Endothelial cell of umbilical vein (primary cell): ENCODE data around the gene THNSL1. TPM values are rescaled to one million over a fixed set of nuclear protein-coding genes. Genes with fewer than 3 reads are reported as not detected.

Experiments used
- BruUV-seq: library from RNA; stranded (reverse); fragments of 400-500 nt; replicated peaks from 2 replicates; lab custom pipeline; 2021; lab: Mats Ljungman, UMichigan
- CTCF ChIA-PET: fragments of 300-600, 350-600 bp; sonication (Branson Sonifier 250); formaldehyde crosslinking; loops from one replicate; lab custom pipeline; 2021; ENCODE audit warnings: antibody characterized with exemption, inconsistent platforms; lab: Charles Lee
- POLR2A ChIA-PET: fragments of 300-600, 350-600 bp; sonication (Branson Sonifier 250); formaldehyde crosslinking; loops from one replicate; lab custom pipeline; 2021; ENCODE audit warnings: antibody characterized with exemption, inconsistent platforms; lab: Charles Lee
- DNase-seq: peaks from one replicate; pipeline ENCODE4 v3.0.0-alpha.2; 2011; ENCODE audit warnings: low read depth, low spot score
- FAIRE-seq: peaks from 2 replicates; lab custom pipeline; 2011; peaks lifted over from hg19 to GRCh38; lab: Jason Lieb, UNC
- H2AFZ ChIP-seq: 2 replicates; pipeline ENCODE4 v1.6.0; 2012; ENCODE audit warnings: low read depth, low read length, control low read depth, inconsistent platforms
- H3K27ac ChIP-seq: 2 replicates; pipeline ENCODE4 v1.5.1; 2011; ENCODE audit warnings: low read depth, mild to moderate bottlenecking, control low read depth, low read length, moderate library complexity; ENCODE audit not compliant: insufficient read depth
- H3K27me3 ChIP-seq, 2 experiments: 2 replicates each; pipeline versions ENCODE4 v1.6.0 to v1.6.1; 2011; ENCODE audit warnings: low read length in 2 of 2, mixed read lengths in 1 of 2; ENCODE audit not compliant: control insufficient read depth in 2 of 2, insufficient read depth in 2 of 2
- H3K36me3 ChIP-seq, 2 experiments: 2 replicates in 1 of 2; 3 replicates in 1 of 2; pipeline ENCODE4 v1.5.1; 2011; ENCODE audit warnings: low read length in 2 of 2, mild to moderate bottlenecking in 1 of 2, moderate library complexity in 1 of 2; ENCODE audit not compliant: control insufficient read depth in 2 of 2, insufficient read depth in 2 of 2; ENCODE audit errors: extremely low read depth in 1 of 2
- H3K4me1 ChIP-seq: 3 replicates; pipeline ENCODE4 v1.5.1; 2011; ENCODE audit warnings: mild to moderate bottlenecking, low read length; ENCODE audit not compliant: control insufficient read depth, insufficient read depth; ENCODE audit errors: extremely low read depth
- H3K4me2 ChIP-seq: 2 replicates; pipeline ENCODE4 v1.6.1; 2011; ENCODE audit warnings: low read length, control low read depth, mixed read lengths; ENCODE audit not compliant: insufficient read depth
- H3K4me3 ChIP-seq, 3 experiments: fragments of 200-600 bp in 1 of 3; sonication (generic), shearing (Covaris generic) in 1 of 3; replicated peaks in 1 of 3; 2 replicates each; pipeline ENCODE4 v1.5.1; 2011 to 2016; ENCODE audit warnings: control low read depth in 3 of 3, low read length in 3 of 3, mild to moderate bottlenecking in 2 of 3, inconsistent platforms in 1 of 3, low read depth in 1 of 3, moderate library complexity in 1 of 3; ENCODE audit not compliant: insufficient read depth in 1 of 3
- H3K79me2 ChIP-seq: 2 replicates; pipeline ENCODE4 v1.6.0; 2012; ENCODE audit warnings: low read length, inconsistent platforms; ENCODE audit not compliant: control insufficient read depth, insufficient read depth
- H3K9ac ChIP-seq: replicated peaks from 2 replicates; pipeline ENCODE3; 2011; ENCODE audit warnings: low read length, control low read depth; ENCODE audit not compliant: insufficient read depth; ENCODE audit errors: extremely low read depth
- H3K9me1 ChIP-seq: replicated peaks from 3 replicates; pipeline ENCODE4 v1.6.0; 2011; ENCODE audit warnings: mild to moderate bottlenecking, low read length; ENCODE audit not compliant: control insufficient read depth, insufficient read depth; ENCODE audit errors: extremely low read depth
- H3K9me3 ChIP-seq: replicated peaks from 2 replicates; pipeline ENCODE4 v1.5.1; 2012; ENCODE audit warnings: low read length, inconsistent platforms; ENCODE audit not compliant: control insufficient read depth, insufficient read depth
- H4K20me1 ChIP-seq: replicated peaks from 2 replicates; pipeline ENCODE3; 2011; ENCODE audit warnings: mild to moderate bottlenecking, low read length; ENCODE audit not compliant: control insufficient read depth, insufficient read depth; ENCODE audit errors: extremely low read depth
- FOS ChIP-seq: IDR thresholded peaks from 2 replicates; pipeline ENCODE4 v1.6.1; 2011; ENCODE audit warnings: mild to moderate bottlenecking, low read length, moderate library complexity, borderline replicate concordance; ENCODE audit not compliant: insufficient read depth
- MYC ChIP-seq: IDR thresholded peaks from one replicate; pipeline ENCODE4 v1.6.1; 2011; ENCODE audit warnings: mild to moderate bottlenecking, low read depth, low read length
- POLR2AphosphoS5 ChIP-seq: IDR thresholded peaks from 2 replicates; pipeline ENCODE4 v1.6.1; 2012; ENCODE audit warnings: low read depth, mild to moderate bottlenecking, control low read depth, low read length, moderate library complexity; ENCODE audit not compliant: insufficient read depth
- dilution Hi-C: fragments of 300-500 bp; cut with MboI; formaldehyde crosslinking; loops from one replicate; pipeline ENCODE4 v1.15.0; 2019; ENCODE audit warnings: low sequenced_read_pairs; ENCODE audit not compliant: extremely low pct_ligation_motif_present
- intact Hi-C: fragments of 100-400 bp; cut with micrococcal nuclease; formaldehyde crosslinking; loops from one replicate; pipeline ENCODE4 v1.10.0; 2022
- polyA plus RNA-seq, 4 experiments: library from polyadenylated mRNA; depleted of rRNA in 3 of 4; stranded (reverse) in 3 of 4; unstranded in 1 of 4; fragments of >200 nt; gene quantifications; 2 replicates each; pipeline versions ENCODE4 v1.2.1 to v1.2.3, GENCODE V29; 2011 to 2012; ENCODE audit warnings: missing spikeins in 1 of 4
- total RNA-seq: library from RNA; stranded (reverse); gene quantifications from 2 replicates; pipeline ENCODE4 v1.2.3, GENCODE V29; 2021
- TF ChIP-seq, protein P1 (sequence below): IDR thresholded peaks from 2 replicates; pipeline ENCODE4 v1.6.1; 2011; ENCODE audit not compliant: insufficient read depth, insufficient read length
- TF ChIP-seq, protein P2 (sequence below), 2 donors: IDR thresholded peaks; 1 replicate in 1 of 2; 2 replicates in 1 of 2; pipeline ENCODE4 v1.5.1; 2011; ENCODE audit warnings: low read length in 2 of 2, mild to moderate bottlenecking in 2 of 2, moderate library complexity in 2 of 2, control low read depth in 1 of 2, inconsistent platforms in 1 of 2, low read depth in 1 of 2; ENCODE audit not compliant: insufficient read depth in 1 of 2; ENCODE audit errors: extremely low read depth in 1 of 2

The THNSL1 gene
- total and polyA plus RNA-seq, 2 donors (not counting 3 experiments of a cell fraction or from before 2014, with no cell fraction given), result 0.52 to 2.1 TPM

DNA sequence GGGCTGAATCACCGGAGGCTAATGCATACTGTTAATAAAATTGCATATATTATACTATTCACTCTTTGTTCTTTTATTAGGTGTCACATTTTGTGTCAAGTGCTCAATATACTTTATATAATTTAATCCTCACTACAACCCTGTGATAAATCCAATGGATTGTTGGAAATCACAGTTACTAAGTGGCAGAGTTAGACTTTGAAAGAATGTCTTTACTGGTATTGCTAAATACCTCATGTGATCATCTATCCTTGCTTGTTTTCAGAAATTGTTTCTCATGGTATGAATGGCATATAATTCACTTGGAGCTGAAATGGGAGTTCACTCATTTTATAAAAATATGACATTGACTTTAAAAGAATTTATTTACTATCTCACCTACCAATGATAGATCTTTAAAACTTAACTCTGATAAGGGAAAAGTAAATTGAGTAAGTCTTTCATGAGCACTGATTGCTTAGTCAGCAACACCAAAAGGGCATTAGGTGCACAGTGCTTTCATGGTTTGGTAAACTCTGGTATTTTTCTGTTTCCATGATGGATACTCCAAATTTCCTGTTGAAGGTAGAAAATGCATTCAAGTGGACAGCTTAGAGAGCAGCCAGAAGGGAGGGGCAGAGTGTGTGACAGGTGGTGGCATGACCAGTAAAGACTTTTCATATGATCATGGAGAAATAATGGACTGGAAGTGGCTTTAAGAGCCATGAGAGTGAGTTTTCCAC, 23.0 kb upstream of the THNSL1 start:
- CTCF ChIA-PET, result interaction anchor here (0.9 to 1.4 kb wide), 3 partner anchors 10 to 376 kb away, joined by 3 to 4 read pairs (median 4); no protein-coding TSS in a partner anchor
- Histone ChIP-seq H4K20me1 (no peaks in the 10 kb centered on the region), H3K9me3 (no peaks in the 10 kb centered on the region), H3K9ac (no peak overlapping the region), H3K36me3 (no peaks in the 10 kb centered on the region), H3K9me1 (no peaks in the 10 kb centered on the region), H3K4me1 (peaks cover 5% of the 10 kb centered on the region), H3K27ac (no peak overlapping the region), H3K4me3 (no peak overlapping the region), H3K79me2 (no peaks in the 10 kb centered on the region), H3K4me2 (no peak overlapping the region), H2AFZ (no peak overlapping the region), H3K27me3 (no peaks in the 10 kb centered on the region)
- DNase-seq (no peak), FAIRE-seq (peak; percentile 28)
- dilution Hi-C loops (no loop called here), intact Hi-C loops (no loop called here)
- POLR2A ChIA-PET, result no interaction called here
- no TSS peak for BruUV-seq
- TF ChIP-seq, protein P1, sequence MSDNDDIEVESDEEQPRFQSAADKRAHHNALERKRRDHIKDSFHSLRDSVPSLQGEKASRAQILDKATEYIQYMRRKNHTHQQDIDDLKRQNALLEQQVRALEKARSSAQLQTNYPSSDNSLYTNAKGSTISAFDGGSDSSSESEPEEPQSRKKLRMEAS, result no peak
- TF ChIP-seq POLR2AphosphoS5 (no peak), FOS (no peak), MYC (no peak)
- TF ChIP-seq, protein P2, sequence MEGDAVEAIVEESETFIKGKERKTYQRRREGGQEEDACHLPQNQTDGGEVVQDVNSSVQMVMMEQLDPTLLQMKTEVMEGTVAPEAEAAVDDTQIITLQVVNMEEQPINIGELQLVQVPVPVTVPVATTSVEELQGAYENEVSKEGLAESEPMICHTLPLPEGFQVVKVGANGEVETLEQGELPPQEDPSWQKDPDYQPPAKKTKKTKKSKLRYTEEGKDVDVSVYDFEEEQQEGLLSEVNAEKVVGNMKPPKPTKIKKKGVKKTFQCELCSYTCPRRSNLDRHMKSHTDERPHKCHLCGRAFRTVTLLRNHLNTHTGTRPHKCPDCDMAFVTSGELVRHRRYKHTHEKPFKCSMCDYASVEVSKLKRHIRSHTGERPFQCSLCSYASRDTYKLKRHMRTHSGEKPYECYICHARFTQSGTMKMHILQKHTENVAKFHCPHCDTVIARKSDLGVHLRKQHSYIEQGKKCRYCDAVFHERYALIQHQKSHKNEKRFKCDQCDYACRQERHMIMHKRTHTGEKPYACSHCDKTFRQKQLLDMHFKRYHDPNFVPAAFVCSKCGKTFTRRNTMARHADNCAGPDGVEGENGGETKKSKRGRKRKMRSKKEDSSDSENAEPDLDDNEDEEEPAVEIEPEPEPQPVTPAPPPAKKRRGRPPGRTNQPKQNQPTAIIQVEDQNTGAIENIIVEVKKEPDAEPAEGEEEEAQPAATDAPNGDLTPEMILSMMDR (IDR thresholded peaks at IDR 0.05; ENCODE audit: extremely low read depth in 1 of 2, insufficient read depth in 1 of 2, low read depth in 1 of 2, low read length in 2 of 2), result no peak
